Epithelial cell of prostate (primary cell): ENCODE results near the gene ADIPOQ.
"Not testable (repeated sequence)": the region's sequence is repeated elsewhere in the genome, so short reads cannot be mapped to it uniquely, and the experiment has no call there.

ENCODE experiments used
- DNase-seq: peaks from one replicate; pipeline ENCODE4 v3.0.0-alpha.2; 2011; ENCODE audit warnings: low read depth, low spot score
- H3K27ac ChIP-seq: fragments of 450-650 bp; 2 replicates; pipeline ENCODE4 v1.5.1; 2017; ENCODE audit warnings: mild to moderate bottlenecking

The ADIPOQ gene

DNA sequence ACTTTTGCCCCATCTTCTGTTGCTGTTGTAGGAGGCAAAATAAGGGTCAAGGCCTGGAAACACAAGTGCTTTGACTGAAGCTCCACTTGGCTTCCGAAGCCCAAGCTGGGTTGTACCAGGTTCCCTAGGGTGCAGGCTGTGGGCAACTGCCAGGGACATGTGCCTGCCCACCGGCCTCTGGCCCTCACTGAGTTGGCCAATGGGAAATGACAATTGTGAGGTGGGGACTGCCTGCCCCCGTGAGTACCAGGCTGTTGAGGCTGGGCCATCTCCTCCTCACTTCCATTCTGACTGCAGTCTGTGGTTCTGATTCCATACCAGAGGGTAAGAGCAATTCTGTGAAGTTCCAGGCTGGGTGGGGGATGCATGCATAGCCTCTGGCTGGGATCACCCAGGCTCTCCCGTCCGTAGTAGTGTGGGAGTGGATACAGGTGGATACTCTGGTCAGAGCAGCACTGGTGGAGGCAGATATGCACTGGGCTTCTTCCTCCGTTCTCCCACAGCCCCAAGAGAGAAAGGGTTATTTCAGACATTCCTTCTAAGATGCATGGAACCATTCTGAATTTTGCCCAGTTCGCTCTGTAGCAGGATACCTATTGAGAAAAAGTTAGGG is at the start of gene ADIPOQ:
ADIPOQ (plus strand) TSS at position 285 of the 613 bp plus-strand sequence. CDS start 10,349 bp downstream, outside the sequence.
- H3K27ac ChIP-seq: no peak within 1 kb of the TSS
- no peak for DNase-seq

DNA sequence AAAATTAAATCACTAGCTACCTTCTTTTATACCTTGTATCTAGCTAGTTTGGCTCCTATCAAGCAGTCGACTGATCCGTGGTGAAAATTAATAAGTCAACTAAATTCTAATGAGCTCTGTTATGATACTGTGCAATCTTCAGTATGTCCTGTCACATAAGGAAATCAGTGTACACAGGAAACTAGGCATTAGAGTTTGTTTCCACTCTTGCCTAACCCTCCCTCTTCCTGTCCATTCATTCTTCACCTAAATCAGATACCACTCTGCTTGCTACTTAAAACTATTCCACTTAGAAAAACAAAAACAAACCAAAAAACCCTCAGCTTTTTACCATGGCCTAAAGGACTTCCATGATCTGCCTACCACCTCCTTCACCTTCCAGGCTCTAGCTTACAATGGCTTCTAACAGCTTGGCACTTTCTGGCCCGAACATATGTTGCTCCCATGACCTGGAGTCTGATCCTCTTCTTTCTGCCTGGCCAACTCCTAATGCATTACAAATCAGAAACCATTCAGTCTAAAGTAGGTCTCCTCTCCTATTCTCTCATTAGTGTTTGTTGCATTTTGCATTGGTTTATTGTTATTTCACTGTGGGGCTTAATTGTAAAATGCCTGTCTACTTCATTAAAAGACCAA is 44.2 kb upstream of the ADIPOQ start:
- H3K27ac ChIP-seq: no peak overlapping the region
- DNase-seq: no peak

DNA sequence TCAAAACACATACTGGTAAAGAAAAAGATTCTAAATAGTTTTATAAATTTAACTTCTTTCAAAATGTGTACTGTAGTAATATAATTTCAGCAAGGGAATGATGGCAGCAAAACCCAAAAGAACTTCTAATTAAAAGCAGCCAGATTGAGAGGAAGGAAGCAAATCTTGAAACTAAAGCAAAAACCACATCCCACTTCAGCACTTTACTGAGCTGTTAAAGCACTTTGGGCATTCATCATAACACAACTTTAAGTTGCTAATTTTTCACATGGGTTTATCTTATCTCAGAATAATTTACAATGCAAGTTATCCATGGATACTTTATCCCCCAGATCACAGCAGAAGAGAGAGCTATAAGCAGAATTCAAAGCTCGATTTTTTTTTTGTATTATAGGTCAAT is 42.2 kb upstream of the ADIPOQ start:
- no peak overlapping the region for H3K27ac ChIP-seq
- no peak for DNase-seq

DNA sequence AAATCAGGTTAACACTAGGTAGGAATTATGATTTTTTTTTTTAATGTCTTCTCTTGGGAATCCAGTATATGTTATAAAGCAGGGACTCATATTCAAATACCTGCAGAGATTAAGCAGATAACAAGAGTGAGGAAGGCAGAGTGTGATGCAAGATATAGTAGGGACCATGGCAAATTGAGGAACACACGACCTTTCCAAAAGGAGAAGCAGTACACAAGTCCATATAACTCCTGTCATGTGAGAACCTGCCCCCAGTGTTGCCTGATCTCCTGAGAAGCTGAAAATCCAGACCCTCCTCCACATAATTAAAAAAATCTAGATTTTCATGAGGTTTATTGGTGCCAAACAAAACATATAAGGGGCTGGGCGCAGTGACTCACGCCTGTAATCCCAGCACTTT is 39.8 kb upstream of the ADIPOQ start:
- no peak for DNase-seq
- H3K27ac ChIP-seq: no peak overlapping the region

DNA sequence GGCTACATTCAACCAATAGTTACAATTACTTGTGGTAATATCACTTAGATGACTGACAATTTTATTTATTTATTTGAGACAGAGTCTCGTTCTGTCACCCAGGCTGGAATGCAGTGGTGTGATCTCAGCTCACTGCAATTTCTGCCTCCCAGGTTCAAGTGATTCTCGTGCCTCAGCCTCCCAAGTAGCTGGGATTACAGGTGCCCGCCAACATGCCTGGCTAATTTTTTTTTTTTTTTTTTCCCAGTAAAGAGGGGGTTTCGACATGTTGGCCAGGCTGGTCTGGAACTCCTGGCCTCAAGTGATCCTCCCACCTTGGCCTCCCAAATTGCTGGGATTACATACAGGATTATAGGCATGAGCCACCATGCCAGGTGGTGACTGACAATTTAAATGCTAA is 39.1 kb upstream of the ADIPOQ start:
- not testable (repeated sequence) for DNase-seq

DNA sequence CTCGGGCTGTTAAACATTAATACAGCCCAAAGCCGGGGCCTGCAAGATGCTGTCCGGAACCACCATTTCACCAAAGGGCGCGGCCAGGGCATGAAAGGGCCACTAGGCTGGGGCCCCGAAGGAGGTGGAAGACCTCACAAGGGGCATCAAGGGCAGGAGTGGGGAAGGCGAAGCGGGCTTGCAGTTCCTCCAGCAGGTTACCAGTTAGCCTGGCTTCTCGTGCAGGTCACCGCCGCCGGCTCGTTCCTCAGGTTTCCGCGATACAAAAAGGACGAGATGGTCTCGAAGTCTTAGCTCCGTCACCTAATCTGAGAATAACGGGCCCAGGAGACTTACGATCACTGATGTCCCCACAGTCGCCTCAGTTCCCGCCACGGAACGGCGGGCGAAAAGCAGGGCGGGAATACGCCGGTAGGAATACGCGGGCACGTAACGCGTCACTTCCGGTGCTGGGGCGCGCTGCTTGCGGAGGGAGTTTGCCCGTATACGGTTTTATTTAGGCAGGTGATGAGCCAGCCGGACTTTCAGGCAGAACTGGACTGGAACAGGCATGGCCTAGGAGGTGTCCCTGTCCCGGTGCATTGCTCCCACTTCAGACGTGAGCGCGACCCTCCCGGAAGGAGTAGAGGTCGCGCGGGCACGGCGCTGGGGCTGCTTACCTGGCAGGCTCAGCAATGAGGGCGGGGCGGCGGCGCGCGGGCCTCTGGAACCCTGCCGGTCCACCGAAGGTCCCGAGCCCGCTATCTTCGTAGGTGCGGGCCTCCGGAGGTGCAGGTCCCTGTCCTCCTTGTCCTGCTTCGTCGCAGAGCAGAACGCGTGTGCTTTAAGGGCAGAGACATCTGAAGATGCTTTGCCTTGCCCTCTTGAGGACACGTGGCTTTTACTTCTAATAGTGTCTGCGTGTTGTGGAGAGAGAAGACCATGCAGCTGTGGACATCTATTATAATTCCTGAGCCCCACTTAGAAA is 36.1 kb upstream of the ADIPOQ start, which contains the start of gene RFC4:
RFC4 (minus strand) TSS at position 394 of the 967 bp plus-strand sequence. CDS start 1,769 bp downstream, outside the sequence.
- no peak for DNase-seq
- peak within 1 kb of the TSS; percentile 77 for H3K27ac ChIP-seq

More for the DNA sequence above, 39.1 kb upstream of the ADIPOQ start:
- H3K27ac ChIP-seq: not testable (repeated sequence)

DNA sequence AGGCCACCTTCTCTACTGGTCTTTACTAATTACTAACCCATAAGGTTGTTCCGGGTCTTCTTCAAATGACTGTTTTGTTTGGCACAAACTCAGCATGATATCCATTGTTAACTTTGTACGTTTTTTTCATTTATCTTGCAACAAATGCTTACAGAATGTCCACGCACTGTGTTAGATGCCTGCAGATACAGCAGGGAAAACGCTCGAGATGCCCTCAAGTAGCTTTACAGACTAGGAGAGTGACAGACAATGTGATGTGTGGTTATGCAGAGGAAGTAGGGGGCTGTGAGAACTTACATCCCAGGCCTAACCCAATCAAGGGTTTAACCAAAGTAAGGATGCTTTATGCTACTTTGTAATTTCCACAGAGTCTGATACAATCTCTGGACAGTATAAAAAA is 35.3 kb upstream of the ADIPOQ start:
- DNase-seq: no peak

DNA sequence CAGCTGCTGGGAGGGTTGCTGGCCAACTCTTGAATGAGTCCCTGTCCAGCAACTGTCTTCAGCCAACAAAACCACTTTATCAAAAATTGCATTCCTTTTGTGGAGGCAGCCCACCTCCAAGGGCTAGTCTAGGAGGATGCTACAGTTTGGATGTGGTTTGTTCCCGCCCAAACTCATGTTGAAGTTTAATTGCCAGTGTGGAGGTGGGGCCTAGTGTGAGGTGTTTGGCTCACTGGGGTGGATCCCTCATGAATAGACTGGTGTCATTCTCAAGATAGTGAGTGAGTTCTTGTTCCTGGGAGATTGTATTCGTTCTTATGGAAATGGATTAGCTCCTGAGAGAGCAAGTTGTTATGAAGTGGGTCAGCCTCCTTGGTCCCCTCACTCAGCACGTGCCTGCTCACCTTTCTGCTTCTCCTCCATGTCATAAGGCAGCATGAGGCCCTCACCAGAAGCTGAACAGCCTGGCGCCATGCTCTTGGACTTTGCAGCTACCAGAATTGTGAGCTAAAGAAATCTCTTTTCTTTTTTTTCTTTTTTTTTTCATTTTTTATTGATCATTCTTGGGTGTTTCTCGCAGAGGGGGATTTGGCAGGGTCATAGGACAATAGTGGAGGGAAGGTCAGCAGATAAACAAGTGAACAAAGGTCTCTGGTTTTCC is 32.0 kb upstream of the ADIPOQ start:
- DNase-seq: no peak
- H3K27ac ChIP-seq: no peak overlapping the region

More for the DNA sequence above, 35.3 kb upstream of the ADIPOQ start:
- peak overlapping the region; percentile 77 for H3K27ac ChIP-seq

DNA sequence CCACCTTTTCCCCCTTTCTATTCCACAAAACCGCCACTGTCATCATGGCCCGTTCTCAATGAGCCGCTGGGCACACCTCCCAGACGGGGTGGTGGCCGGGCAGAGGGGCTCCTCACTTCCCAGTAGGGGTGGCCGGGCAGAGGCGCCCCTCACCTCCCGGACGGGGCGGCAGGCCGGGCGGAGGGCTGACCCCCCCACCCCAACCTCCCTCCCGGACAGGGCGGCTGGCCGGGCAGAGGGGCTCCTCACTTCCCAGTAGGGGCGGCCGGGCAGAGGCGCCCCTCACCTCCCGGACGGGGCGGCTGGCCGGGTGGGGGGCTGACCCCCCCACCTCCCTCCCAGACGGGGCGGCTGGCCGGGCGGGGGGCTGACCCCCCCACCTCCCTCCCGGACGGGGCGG is 31.2 kb upstream of the ADIPOQ start:
- not testable (repeated sequence) for H3K27ac ChIP-seq, DNase-seq

DNA sequence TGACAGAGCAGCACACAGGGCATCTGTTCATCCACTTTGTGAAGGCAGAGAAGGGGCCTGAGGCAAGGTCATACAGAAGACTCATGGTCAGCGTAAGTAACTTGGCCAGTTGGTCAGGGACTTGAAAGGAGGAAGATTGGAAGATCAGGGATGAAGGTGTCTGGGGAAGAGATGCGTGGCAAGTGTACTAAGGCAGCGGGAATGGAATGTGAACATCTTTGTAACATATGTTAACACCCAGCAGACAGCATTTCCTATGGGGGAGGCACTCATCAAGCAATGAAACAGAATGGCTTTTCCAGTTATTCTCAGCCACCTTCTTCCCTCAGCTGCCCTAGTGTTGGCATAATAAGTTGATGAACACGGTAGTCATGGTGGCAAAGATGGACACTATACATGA is 28.4 kb upstream of the ADIPOQ start:
- no peak overlapping the region for H3K27ac ChIP-seq
- no peak for DNase-seq

DNA sequence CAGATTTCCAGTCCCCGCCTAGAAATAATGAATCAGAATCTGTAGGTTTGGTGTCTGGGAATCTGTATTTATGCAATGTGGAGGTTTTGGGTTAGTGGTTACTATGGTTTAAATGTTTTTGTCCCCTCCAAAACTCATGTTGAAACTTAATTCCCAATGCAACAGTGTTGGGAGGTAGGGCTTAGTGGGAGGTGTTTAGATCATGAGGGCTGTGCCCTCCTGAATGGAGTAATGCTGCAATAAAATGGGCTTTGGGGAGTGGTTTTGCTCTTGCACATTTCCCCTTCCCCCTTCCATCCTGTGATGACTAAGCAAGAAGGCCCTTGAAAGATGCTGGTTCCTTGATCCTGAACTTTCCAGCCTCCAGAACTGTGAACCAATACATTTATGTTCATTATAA is 27.1 kb upstream of the ADIPOQ start:
- no peak overlapping the region for H3K27ac ChIP-seq
- no peak for DNase-seq

DNA sequence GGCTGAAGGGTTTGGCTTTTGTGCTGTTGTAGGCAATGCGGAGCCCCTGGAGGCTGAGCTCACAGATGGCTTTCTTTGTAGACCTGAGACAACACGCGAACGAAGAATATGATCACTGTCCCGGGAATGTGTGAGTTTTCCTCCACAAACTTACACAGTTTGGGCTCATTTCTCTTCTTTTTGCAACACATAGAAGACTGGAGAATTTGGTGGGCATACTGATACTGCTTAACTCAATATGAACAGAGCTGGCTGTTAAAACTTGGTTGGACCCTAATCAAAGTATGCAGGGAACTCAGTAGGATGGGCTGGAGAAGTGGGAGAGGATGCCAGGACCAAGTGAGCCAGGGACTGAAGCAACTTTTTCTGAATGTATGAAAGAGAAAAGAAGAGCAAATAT is 24.0 kb upstream of the ADIPOQ start:
- no peak overlapping the region for H3K27ac ChIP-seq
- DNase-seq: no peak

DNA sequence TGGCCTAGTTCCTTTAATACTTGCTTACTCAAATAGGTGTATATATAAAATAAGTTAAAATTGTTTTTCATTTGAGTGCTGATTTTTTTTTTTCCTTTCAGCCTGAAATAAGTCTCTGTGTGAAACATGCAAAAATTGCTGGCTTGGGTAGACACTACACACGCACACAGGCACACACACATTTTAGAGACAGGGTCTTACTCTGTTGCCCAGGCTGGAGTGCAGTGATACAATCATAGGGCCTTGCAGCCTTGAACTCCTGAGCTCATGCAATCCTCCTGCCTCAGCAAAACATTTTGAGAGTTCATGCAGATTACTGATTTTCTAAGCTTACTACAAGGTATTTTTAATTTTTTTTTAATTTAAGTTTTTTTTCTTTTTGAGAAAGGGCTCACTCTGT is 23.6 kb upstream of the ADIPOQ start:
- no peak for DNase-seq
- H3K27ac ChIP-seq: no peak overlapping the region

DNA sequence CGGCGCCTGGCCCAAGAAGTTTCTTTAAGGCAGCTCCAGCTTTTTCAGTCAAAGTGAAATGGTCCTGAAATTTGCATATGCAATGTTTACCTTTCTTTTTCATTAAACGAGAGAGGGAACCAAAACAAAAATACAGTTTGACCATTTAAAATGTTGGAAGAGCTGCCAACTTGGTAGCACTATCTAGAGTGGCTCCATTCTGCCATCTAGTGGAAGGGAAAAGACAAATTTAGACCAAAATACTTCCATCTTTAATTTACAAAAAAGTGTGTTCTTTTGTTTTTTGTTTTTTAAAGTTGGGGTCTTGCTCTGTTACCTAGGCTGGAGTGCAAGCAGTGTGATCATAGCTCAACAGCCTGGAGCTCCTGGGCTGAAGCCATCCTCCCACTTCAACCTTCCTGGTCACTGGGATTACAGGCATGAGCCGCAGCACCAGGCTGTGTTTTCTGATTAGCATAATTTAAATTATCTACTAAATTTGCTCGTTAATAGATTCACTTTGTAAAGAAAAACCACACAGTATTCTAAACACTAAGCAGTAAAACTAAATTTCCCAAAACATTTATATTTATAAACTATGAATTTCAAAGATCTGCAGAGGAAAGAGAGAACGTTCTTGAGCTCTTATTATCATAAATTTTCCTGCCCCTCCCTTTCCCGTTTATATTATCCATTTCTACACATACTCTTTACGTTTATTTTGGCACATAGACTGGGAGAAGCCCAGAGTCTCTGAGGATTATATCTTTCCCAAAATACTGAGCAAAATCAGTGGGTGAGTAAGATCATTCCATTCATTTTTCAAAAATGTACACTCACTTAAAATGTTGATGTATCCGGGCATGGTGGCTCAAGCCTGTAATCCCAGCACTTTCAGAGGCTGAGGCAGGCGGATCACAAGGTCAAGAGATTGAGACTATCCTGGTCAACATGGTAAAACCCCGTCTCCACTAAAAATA is 20.8 kb upstream of the ADIPOQ start:
- no peak overlapping the region for H3K27ac ChIP-seq
- DNase-seq: no peak

DNA sequence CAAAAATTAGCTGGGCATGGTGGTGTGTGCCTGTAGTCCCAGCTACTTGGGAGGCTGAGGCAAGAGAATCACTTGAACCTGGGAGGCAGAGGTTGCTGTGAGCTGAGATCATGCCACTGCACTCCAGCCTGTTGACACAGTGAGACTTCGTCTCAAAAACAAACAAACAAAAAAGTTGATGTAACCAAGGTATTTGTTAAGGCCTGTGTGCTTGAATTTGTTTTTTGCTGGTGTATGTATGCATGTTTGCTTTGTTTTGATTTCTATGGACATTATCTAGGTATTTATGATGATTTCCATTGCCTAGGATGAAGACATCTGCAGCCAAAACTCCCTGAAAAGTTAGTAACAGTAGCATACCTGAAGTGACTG is 20.1 kb upstream of the ADIPOQ start:
- not testable (repeated sequence) for DNase-seq, H3K27ac ChIP-seq

DNA sequence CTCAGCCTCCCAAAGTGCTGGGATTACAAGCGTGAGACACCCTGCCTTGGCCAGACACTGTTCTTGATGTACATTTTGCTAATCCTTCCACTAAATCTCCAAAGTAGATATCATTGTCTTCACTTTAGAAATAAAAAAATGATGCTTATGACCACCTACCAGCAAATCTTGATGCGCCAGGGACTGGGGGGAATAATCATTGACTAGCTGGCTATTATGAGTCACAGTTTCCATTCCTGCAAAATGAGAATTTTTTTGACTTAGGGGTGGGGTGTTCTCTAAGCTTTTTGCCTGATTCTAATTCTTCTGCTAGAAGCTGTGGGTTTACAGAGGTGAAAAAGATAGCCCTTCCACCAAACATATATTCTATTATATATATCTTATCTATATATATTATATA is 19.1 kb upstream of the ADIPOQ start:
- DNase-seq: no peak
- H3K27ac ChIP-seq: no peak overlapping the region

DNA sequence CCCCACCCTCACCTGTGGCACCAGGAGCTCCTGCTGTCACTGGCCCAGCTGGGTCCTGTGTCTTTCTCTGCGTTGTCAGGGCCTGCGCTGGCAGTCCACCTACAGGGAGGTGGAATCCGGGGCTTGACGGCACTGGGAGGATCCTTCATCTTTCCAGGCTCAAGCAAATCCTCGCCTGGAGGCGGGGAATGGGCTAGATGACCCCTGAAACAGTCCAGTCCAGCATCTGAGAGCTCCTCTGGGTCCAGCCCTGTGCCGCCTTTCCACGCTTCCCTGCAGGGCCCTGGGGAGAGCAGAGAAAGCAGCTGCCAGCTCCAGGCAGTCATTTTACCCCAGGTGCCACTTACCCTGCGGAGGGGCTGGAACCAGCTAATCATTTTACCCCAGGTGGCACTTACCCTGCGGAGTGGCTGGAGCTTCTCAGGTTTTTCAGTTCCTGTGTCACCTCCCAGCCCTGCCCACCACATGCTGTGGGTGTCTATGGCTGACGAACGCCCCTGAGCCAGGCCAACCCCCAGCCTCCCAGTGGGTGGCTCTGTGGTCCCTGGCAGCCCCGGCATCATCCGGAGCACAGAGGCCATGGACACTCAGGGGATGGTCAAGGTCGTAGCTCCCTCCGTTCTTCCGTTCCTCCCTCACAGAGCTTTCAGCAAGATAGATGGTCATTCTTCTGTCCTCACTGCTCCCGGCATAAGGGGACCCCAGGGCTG is 17.9 kb upstream of the ADIPOQ start:
- DNase-seq: no peak
- H3K27ac ChIP-seq: no peak overlapping the region

DNA sequence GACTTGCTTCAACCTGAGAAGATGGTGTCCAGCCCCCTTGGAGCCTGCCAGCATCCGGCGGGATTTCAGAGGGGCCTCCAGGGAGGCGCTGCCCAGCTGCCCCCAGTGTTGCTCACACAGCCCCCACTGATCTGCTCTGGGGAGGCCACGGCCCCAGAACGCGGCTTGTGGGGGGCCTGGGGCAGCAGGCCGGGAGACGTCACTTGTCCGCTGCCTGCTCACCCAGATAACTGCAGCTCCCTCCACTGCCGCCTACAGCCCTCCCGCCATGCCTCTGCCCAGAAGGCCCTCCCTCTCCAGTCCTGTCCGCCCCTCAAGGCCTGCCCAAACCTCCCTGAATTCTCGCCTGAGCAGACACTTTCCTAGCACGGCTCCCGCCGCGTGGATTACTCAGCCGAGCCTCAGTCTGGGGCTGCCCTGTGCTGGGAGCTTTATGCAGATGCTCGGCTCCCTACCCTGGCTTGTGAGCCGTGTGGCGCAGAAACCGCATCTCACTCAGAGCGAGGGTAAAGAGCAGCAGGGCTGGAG is 17.2 kb upstream of the ADIPOQ start:
- no peak for DNase-seq
- H3K27ac ChIP-seq: no peak overlapping the region
